OCI-M2 (cell line): ENCODE results near the gene SLC25A1.
"Not testable (repeated sequence)": the region's sequence is repeated elsewhere in the genome, so short reads cannot be mapped to it uniquely, and the experiment has no call there.

Source experiments
- DNase-seq: peaks from one replicate; lab custom pipeline; 2025; ENCODE audit not compliant: unreplicated experiment; lab: John Stamatoyannopoulos, UW

The SLC25A1 gene

GRCh38 chr22:19207401-19207808, 28.9 kb upstream of the SLC25A1 start:
- DNase-seq = no peak

GRCh38 chr22:19206287-19206686, 27.8 kb upstream of the SLC25A1 start:
- DNase-seq = no peak

GRCh38 chr22:19204640-19205039, 26.1 kb upstream of the SLC25A1 start:
- no peak for DNase-seq

GRCh38 chr22:19203834-19204233, 25.3 kb upstream of the SLC25A1 start:
- no peak for DNase-seq

- not testable (repeated sequence) for DNase-seq
Measured at GRCh38 chr22:19202799-19203186, 24.3 kb upstream of the SLC25A1 start.

- no peak for DNase-seq
Measured at GRCh38 chr22:19201869-19202798, 23.6 kb upstream of the SLC25A1 start.

GRCh38 chr22:19201130-19201868, 22.8 kb upstream of the SLC25A1 start:
- DNase-seq = no peak

- DNase-seq = no peak
Measured at GRCh38 chr22:19199479-19199878, 20.9 kb upstream of the SLC25A1 start.

- no peak for DNase-seq
Measured at GRCh38 chr22:19197997-19198865, 19.7 kb upstream of the SLC25A1 start.

- no peak for DNase-seq
Measured at GRCh38 chr22:19196841-19197612, 18.5 kb upstream of the SLC25A1 start.

GRCh38 chr22:19195796-19196731, 17.5 kb upstream of the SLC25A1 start:
- no peak for DNase-seq

- DNase-seq = no peak
Measured at GRCh38 chr22:19194766-19195536, 16.4 kb upstream of the SLC25A1 start.

GRCh38 chr22:19193879-19194278, 15.3 kb upstream of the SLC25A1 start:
- no peak for DNase-seq

- no peak for DNase-seq
Measured at GRCh38 chr22:19187716-19188563, 9.4 kb upstream of the SLC25A1 start.

GRCh38 chr22:19184276-19184997, 5.9 kb upstream of the SLC25A1 start:
- no peak for DNase-seq

GRCh38 chr22:19183216-19183615, 4.7 kb upstream of the SLC25A1 start:
- DNase-seq = no peak
